GM23338 (cell line): ENCODE data around the gene SLC22A4. TPM values are rescaled to one million over a fixed set of nuclear protein-coding genes. Genes with fewer than 3 reads are reported as not detected.

Experiments used
- ATAC-seq: fragments of 200-7000 bp; cut with Tn5 transposase; 3 replicates; pipeline ENCODE4 v1.9.1; 2020
- DNase-seq: peaks from one replicate; pipeline ENCODE4 v3.0.0-alpha.2; 2015; ENCODE audit warnings: low spot score
- H2AFZ ChIP-seq: fragments of 200-600 bp; sonication (generic); 2 replicates; pipeline ENCODE4 v1.8.0; 2016; ENCODE audit warnings: antibody characterized with exemption, mild to moderate bottlenecking, moderate library complexity
- H3F3A ChIP-seq: fragments of 200-600 bp; sonication (generic); replicated peaks from 2 replicates; pipeline ENCODE4 v1.8.0; 2017; ENCODE audit warnings: antibody characterized with exemption, mixed run types, low read depth
- H3K27ac ChIP-seq: fragments of 200-600 bp; sonication (generic); 2 replicates; pipeline ENCODE4 v1.6.1; 2016; ENCODE audit warnings: low read depth
- H3K27me3 ChIP-seq: fragments of 200-600 bp; sonication (generic); 2 replicates; pipeline ENCODE4 v1.8.0; 2016; ENCODE audit warnings: mild to moderate bottlenecking, mixed run types, moderate library complexity; ENCODE audit not compliant: insufficient read depth
- H3K36me3 ChIP-seq: fragments of 200-600 bp; sonication (generic); 2 replicates; pipeline ENCODE4 v1.8.0; 2016; ENCODE audit warnings: mild to moderate bottlenecking; ENCODE audit not compliant: insufficient read depth
- H3K4me1 ChIP-seq: fragments of 200-600 bp; sonication (generic); 2 replicates; pipeline ENCODE4 v1.8.0; 2016; ENCODE audit warnings: mild to moderate bottlenecking, moderate library complexity; ENCODE audit not compliant: insufficient read depth
- H3K4me2 ChIP-seq: fragments of 200-600 bp; sonication (generic); 2 replicates; pipeline ENCODE4 v1.7.1; 2017; ENCODE audit warnings: mixed run types
- H3K4me3 ChIP-seq: fragments of 200-600 bp; sonication (generic); 2 replicates; pipeline ENCODE4 v1.6.1; 2016; ENCODE audit warnings: mixed run types
- H3K79me2 ChIP-seq: fragments of 200-600 bp; sonication (generic); replicated peaks from 2 replicates; pipeline ENCODE4 v1.8.0; 2017; ENCODE audit warnings: mild to moderate bottlenecking; ENCODE audit not compliant: insufficient read depth
- H3K9me2 ChIP-seq: fragments of 200-600 bp; sonication (generic); 2 replicates; pipeline ENCODE4 v1.8.0; 2017; ENCODE audit not compliant: insufficient read depth
- H4K20me1 ChIP-seq: fragments of 200-600 bp; sonication (generic); replicated peaks from 2 replicates; pipeline ENCODE4 v1.8.0; 2017; ENCODE audit warnings: mild to moderate bottlenecking; ENCODE audit not compliant: insufficient read depth
- H3K27ac Mint-ChIP-seq: 2 replicates; pipeline ENCODE4 v1.8.0; 2020; ENCODE audit warnings: inconsistent platforms, mild to moderate bottlenecking, moderate library complexity, mixed read lengths
- H3K27me3 Mint-ChIP-seq: 3 replicates; pipeline ENCODE4 v1.8.0; 2022; ENCODE audit warnings: low read depth, mild to moderate bottlenecking, moderate library complexity, mixed read lengths, inconsistent platforms; ENCODE audit not compliant: insufficient read depth, poor library complexity
- H3K36me3 Mint-ChIP-seq: 3 replicates; pipeline ENCODE4 v1.8.0; 2021; ENCODE audit warnings: low read depth, mild to moderate bottlenecking, inconsistent platforms, moderate library complexity, mixed read lengths
- H3K4me1 Mint-ChIP-seq: 3 replicates; pipeline ENCODE4 v1.8.0; 2020; ENCODE audit warnings: mild to moderate bottlenecking, inconsistent platforms, mixed read lengths
- H3K4me3 Mint-ChIP-seq: 3 replicates; pipeline ENCODE4 v1.8.0; 2021; ENCODE audit warnings: moderate library complexity, mild to moderate bottlenecking, inconsistent platforms, mixed read lengths
- H3K9me3 Mint-ChIP-seq: 3 replicates; pipeline ENCODE4 v1.8.0; 2020; ENCODE audit warnings: moderate library complexity, mild to moderate bottlenecking, inconsistent platforms, mixed read lengths
- CREB1 ChIP-seq: fragments of 250-450 bp; sonication (Bioruptor Pico); IDR thresholded peaks from 2 replicates; pipeline ENCODE4 v1.5.0; 2020; ENCODE audit warnings: low read depth, mild to moderate bottlenecking, moderate library complexity
- CTCF ChIP-seq, 2 experiments: fragments of 200-600 bp in 1 of 2; sonication (generic) in 1 of 2; conservative IDR thresholded peaks; 2 replicates each; pipeline versions ENCODE4 v1.5.1 to v1.6.1; 2016 to 2017; ENCODE audit warnings: antibody characterized with exemption in 2 of 2, low read depth in 2 of 2, mild to moderate bottlenecking in 2 of 2, moderate library complexity in 1 of 2
- EZH2 ChIP-seq: fragments of 200-600 bp; sonication (generic); IDR thresholded peaks from one replicate; pipeline ENCODE4 v1.8.0; 2017; ENCODE audit warnings: antibody characterized with exemption, mild to moderate bottlenecking, low read depth; ENCODE audit not compliant: unreplicated experiment
- EZH2phosphoT487 ChIP-seq: fragments of 200-600 bp; sonication (generic); IDR thresholded peaks from one replicate; pipeline ENCODE4 v1.8.1; 2018; ENCODE audit warnings: antibody characterized with exemption; ENCODE audit not compliant: unreplicated experiment
- JUNB ChIP-seq: IDR thresholded peaks from one replicate; pipeline ENCODE4 v1.6.1; 2016; ENCODE audit warnings: antibody characterized with exemption; ENCODE audit not compliant: unreplicated experiment
- NANOG ChIP-seq: IDR thresholded peaks from 2 replicates; pipeline ENCODE4 v1.6.1; 2016; ENCODE audit warnings: antibody characterized with exemption, borderline replicate concordance
- POLR2AphosphoS5 ChIP-seq: IDR thresholded peaks from 2 replicates; pipeline ENCODE4 v1.6.1; 2016; ENCODE audit warnings: antibody characterized with exemption, low read depth
- STAT1 ChIP-seq: IDR thresholded peaks from one replicate; pipeline ENCODE4 v1.6.1; 2016; ENCODE audit warnings: antibody characterized with exemption; ENCODE audit not compliant: unreplicated experiment
- ZNF114 ChIP-seq: fragments of 250-450 bp; sonication (Bioruptor Pico); IDR thresholded peaks from 2 replicates; pipeline ENCODE4 v1.5.0; 2020; ENCODE audit warnings: mild to moderate bottlenecking, moderate library complexity
- ZNF331 ChIP-seq: fragments of 250-450 bp; sonication (Bioruptor Pico); IDR thresholded peaks from 2 replicates; pipeline ENCODE4 v1.5.0; 2020; ENCODE audit warnings: low read depth, mild to moderate bottlenecking, moderate library complexity
- ZNF462 ChIP-seq: fragments of 250-450 bp; sonication (Bioruptor Pico); IDR thresholded peaks from 2 replicates; pipeline ENCODE4 v1.5.0; 2020; ENCODE audit warnings: mild to moderate bottlenecking, moderate library complexity
- polyA plus RNA-seq: library from polyadenylated mRNA; unstranded; fragments of >200 nt; fragmentation: Nextera tagmentation; extraction: Ambion mirVana; gene quantifications from 2 replicates; pipeline ENCODE4 v1.2.1, GENCODE V29; 2016
- total RNA-seq: library from RNA; depleted of rRNA; stranded (reverse); fragments of >200 nt; shearing (Covaris generic); gene quantifications from 2 replicates; pipeline ENCODE4 v1.2.3, GENCODE V29; 2014
- TF ChIP-seq, protein P1 (sequence below): IDR thresholded peaks from 2 replicates; pipeline ENCODE4 v1.6.1; 2016; ENCODE audit warnings: antibody characterized with exemption
- TF ChIP-seq, protein P2 (sequence below): IDR thresholded peaks from one replicate; pipeline ENCODE4 v1.6.1; 2018; ENCODE audit warnings: antibody characterized with exemption; ENCODE audit not compliant: unreplicated experiment

The SLC22A4 gene
- total and polyA plus RNA-seq, 2 experiments from 2014 or later: 0.28 to 0.40 TPM

DNA sequence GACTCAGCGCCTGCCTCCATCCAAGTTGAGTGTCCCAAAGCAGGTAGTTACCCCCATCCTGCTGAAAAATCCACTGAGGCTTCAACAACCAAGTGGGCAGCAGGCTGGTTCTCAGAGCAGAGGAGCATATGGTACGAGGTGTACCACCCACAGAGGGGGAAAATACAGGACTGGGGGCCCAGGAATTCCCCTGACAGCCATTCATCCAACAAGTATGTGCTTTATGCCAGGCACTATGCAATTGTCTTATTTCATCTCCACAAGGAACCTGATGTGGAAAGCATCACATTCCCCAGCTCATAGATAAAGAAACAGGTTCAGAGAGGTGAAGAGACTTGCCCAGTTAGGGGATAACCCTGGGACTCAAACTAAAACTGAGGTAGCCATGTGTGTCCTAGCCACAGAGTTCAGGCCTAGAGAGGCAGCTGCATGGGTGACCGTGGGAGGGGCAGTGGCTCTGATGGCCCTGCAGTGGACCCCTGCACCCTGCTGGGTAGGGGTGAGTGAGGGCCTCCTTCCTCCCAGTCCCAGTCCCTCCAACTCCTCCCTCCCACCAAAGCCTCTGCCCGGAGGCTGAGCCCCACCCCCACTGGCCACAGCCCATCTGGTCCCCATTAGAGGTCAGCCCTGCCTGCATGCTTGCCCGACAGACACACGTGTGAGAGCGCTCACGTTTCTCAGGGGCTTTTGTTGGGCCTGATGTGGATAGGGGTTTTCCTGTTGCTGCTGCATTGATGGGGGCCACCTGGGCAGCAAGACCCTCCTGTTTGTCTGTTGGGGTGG lies 25.2 kb upstream of the SLC22A4 start:
- H3K9me3 Mint-ChIP-seq: no peaks in the 10 kb centered on the region
- H3K27ac Mint-ChIP-seq: no peak overlapping the region
- H3K36me3 Mint-ChIP-seq: no peaks in the 10 kb centered on the region
- Histone ChIP-seq H3K4me2 (no peak overlapping the region), H3K79me2 (no peaks in the 10 kb centered on the region), H3K36me3 (no peaks in the 10 kb centered on the region), H3K27me3 (no peaks in the 10 kb centered on the region), H2AFZ (no peak overlapping the region), H3K4me1 (no peaks in the 10 kb centered on the region), H4K20me1 (no peaks in the 10 kb centered on the region), H3F3A (peaks cover 5% of the 10 kb centered on the region; the same call in 1 of the 2 replicates), H3K27ac (no peak overlapping the region), H3K9me2 (no peaks in the 10 kb centered on the region), H3K4me3 (no peak overlapping the region)
- ATAC-seq (no peak), DNase-seq (no peak)
- peaks cover 9% of the 10 kb centered on the region for H3K4me1 Mint-ChIP-seq
- TF ChIP-seq EZH2phosphoT487: no peak
- TF ChIP-seq, protein P1, sequence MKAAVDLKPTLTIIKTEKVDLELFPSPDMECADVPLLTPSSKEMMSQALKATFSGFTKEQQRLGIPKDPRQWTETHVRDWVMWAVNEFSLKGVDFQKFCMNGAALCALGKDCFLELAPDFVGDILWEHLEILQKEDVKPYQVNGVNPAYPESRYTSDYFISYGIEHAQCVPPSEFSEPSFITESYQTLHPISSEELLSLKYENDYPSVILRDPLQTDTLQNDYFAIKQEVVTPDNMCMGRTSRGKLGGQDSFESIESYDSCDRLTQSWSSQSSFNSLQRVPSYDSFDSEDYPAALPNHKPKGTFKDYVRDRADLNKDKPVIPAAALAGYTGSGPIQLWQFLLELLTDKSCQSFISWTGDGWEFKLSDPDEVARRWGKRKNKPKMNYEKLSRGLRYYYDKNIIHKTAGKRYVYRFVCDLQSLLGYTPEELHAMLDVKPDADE: no peak
- no peak for TF ChIP-seq STAT1
- no peak for TF ChIP-seq ZNF462
- TF ChIP-seq JUNB: no peak
- TF ChIP-seq POLR2AphosphoS5: no peak
- TF ChIP-seq EZH2: no peak
- TF ChIP-seq ZNF331: no peak
- TF ChIP-seq ZNF114 (CRISPR knock-in tag): no peak
- TF ChIP-seq CREB1 (CRISPR knock-in tag): no peak
- TF ChIP-seq NANOG: no peak
- no peak for TF ChIP-seq CTCF (conservative IDR thresholded peaks at IDR 0.05; ENCODE audit: low read depth in 2 of 2)
- TF ChIP-seq, protein P2, sequence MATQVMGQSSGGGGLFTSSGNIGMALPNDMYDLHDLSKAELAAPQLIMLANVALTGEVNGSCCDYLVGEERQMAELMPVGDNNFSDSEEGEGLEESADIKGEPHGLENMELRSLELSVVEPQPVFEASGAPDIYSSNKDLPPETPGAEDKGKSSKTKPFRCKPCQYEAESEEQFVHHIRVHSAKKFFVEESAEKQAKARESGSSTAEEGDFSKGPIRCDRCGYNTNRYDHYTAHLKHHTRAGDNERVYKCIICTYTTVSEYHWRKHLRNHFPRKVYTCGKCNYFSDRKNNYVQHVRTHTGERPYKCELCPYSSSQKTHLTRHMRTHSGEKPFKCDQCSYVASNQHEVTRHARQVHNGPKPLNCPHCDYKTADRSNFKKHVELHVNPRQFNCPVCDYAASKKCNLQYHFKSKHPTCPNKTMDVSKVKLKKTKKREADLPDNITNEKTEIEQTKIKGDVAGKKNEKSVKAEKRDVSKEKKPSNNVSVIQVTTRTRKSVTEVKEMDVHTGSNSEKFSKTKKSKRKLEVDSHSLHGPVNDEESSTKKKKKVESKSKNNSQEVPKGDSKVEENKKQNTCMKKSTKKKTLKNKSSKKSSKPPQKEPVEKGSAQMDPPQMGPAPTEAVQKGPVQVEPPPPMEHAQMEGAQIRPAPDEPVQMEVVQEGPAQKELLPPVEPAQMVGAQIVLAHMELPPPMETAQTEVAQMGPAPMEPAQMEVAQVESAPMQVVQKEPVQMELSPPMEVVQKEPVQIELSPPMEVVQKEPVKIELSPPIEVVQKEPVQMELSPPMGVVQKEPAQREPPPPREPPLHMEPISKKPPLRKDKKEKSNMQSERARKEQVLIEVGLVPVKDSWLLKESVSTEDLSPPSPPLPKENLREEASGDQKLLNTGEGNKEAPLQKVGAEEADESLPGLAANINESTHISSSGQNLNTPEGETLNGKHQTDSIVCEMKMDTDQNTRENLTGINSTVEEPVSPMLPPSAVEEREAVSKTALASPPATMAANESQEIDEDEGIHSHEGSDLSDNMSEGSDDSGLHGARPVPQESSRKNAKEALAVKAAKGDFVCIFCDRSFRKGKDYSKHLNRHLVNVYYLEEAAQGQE: no peak
- no peak overlapping the region for H3K4me3 Mint-ChIP-seq
- H3K27me3 Mint-ChIP-seq: peaks cover 3% of the 10 kb centered on the region
